ENCODE data around the gene NAA40.

NAA40 gene

DNA sequence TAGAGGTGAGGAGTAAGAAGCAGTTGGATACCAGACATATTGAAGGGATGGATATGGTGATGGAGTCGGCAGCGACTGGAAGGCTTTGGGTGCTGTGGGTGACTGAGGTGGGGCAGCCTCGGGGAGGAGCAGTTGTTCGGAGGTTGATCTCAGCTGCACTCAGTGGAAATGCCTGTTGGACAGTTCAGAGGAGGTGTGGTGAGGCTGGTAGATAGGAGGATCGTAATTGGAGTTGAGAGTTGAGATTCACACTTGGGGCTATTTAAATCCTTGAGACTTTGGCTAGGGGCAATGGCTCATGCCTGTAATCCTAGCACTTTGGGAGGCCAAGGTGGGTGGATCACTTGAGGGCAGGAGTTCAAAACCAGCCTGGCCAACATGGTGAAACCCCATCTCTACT, 54.3 kb downstream of the NAA40 start:
- no peak for FAIRE-seq

GRCh38 chr11:63993993-63994392, 55.2 kb downstream of the NAA40 start:
- no peak for FAIRE-seq

- FAIRE-seq = no peak
These were observed 57.7 kb downstream of the NAA40 start for GRCh38 chr11:63996512-63996911.

- no peak for FAIRE-seq
These were observed 58.4 kb downstream of the NAA40 start for GRCh38 chr11:63997104-63997700.

- no peak for FAIRE-seq
These were observed 59.1 kb downstream of the NAA40 start for GRCh38 chr11:63997801-63998337.

GRCh38 chr11:63998558-63999348, 60.0 kb downstream of the NAA40 start:
- FAIRE-seq = no peak

DNA sequence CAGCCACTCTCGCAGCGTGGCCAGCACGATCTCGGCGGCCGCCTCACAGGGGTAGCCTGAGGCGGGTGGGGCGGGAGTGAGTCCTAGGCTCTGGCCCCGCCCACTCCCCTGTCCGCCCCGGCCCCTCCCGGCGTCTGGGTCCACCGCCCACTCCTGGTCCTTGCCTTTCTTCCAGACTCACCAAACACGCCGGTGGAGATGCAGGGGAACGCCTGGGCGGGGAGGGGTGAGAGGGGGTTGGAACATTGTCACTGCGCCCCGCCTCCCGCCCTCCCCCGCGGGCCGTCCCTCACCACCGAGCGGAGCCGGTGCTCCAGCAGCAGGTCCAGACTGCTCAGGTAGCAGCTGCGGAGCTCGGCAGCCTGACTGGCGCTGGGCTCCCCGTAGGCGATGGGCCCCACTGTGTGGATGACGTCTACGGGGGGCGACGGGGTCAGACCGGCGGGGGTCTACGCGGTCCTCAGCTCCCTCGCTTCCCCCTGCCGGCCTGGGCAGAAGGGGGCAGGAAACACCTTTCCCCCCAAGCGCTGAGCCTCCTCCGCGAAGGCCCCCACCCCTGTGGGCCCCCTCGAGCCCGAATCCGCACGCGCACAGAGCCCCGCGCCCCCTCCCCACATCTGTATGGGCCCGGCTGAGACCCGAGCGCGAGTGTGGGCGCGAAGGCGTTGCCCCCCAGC, 60.7 kb downstream of the NAA40 start:
- no peak for FAIRE-seq

DNA sequence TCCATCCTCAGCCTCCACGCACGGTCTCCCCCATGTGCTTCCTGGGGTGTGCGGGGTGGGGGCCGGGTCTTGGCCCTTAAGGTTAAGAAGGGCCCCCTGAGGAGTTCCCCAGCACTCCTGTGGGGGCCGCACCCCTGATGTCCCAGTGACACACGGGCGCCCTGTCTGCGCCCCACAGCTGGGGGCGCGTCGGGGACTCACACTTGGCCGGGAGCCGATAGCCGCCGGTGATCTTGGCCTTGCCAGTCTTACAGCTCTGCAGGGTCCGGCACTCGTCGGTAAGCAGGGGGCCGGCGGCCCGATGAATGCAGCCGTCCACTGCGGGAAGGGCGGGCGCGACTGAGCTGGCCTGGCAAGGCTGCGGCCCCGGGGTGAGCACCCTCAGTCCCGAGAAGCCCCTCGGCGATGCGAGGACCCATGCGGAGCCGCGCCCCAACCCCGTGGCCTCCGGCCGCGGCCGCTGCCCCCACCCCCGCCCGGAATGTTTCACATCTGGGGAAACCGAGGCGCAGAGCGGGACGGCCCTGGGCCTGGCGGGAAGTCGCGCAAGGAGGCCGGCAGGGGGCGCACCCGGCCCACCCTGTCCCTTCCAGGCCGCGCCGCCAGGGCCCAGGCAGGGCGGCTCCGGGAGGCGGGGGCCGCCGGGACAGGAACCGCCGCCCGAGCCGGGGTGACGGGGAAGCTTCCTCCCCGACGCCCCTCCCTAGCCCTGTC, 61.4 kb downstream of the NAA40 start:
- no peak for FAIRE-seq

DNA sequence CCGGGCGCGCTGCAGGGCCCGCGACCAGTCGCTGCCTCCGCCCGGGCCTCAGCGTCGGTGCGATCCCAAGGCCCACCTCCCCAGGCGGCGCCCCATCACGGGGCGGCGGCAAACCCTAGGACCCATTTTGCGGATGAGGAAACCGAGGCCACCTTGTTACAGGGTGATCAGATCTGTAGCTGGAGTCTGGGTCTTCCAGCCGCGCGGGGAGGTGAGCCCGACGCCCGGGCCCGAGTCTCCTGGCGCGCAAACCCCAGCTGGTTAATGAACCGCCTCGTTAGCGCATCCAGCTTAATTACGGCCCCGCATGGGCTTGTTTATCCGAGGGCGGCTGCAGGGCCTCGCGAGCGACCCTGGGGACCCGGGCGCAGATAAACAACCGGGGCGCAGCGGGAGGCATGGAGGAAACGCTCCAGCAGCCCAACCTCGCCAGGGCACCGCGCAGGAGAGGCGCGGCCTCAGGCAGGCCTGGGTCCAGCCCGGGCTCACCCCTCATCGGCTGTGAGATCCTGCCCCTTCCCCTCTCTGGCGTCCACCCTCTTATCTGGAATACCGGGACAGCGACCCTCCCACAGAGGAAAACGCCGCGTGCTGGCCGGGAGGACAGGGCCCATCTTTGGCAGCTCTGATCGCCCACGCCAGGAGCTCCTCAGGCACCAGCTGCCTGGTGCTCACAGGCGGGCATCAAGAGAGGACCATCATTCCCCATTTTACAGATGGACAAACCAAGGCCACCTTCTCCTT, 62.1 kb downstream of the NAA40 start:
- no peak for FAIRE-seq

- FAIRE-seq = no peak
These were observed 63.0 kb downstream of the NAA40 start for GRCh38 chr11:64001484-64002420.

DNA sequence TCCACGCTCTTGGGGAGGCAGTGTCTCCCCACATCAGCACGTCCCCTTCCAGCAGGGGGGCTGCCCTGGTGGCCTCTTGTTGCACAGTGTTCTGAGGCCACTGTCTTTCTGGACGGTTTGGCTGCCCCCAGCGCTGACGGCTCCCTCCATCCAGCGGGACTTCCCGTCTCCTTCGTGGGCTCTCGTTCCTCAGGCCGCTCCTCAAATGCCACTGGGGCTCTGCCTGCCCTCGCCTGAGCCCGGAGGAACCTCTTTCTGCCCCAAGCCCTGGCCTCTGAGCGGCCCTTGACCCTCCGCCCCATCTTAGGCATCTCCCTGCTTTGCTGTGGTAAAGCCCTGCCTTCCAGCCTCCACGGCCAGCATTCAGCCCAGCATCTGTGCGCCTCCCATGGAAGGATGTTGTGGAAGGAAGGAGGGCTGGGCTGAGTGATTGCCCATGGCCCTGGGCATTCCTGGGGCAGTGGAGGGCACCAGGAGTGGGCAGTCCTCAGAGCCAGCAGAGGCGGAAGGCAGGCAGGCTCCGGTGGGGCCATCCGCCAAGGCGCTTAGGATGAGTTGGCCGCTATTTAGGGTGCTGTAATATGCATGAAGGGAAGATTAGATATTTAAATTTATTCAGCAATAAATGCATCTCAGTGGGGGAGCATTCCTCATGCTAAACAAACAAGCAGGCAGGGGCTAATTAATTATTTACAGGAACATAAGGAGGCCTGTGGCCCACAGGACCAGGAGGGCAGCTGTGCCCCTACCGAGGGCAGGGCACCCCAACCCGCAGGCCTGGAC, 65.2 kb downstream of the NAA40 start:
- FAIRE-seq = no peak

DNA sequence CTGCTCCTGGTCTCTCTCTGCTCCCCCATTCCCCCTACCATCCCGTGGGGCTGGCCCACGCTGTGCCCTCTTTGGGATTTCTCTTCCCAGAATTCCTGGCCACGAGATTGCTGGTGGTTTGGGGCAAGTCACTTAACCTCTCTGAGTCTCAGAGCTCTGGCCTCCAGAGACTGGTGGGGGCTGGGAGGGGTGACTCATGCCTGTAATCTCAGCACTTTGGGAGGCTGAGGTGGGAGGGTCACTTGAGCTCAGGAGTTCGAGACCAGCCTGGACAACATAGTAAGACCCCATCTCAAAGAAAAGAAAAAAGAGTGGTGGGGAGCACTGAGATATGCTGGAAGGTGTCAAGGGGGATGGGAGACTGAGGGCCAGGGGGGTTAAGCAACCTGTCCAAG, 65.8 kb downstream of the NAA40 start:
- no peak for FAIRE-seq

- FAIRE-seq = no peak
These were observed 66.9 kb downstream of the NAA40 start for GRCh38 chr11:64005691-64006090.

- no peak for FAIRE-seq
These were observed 67.6 kb downstream of the NAA40 start for GRCh38 chr11:64006398-64006797.
